HG02623 (cell line): ENCODE results near the gene FFAR1.
"Not testable (repeated sequence)": the region's sequence is repeated elsewhere in the genome, so short reads cannot be mapped to it uniquely, and the experiment has no call there.

Experiments
- ATAC-seq: cut with Tn5 transposase; IDR thresholded peaks from one replicate; pipeline ENCODE4 v1.9.1; 2021; ENCODE audit warnings: moderate library complexity; ENCODE audit not compliant: unreplicated experiment

The FFAR1 gene

GRCh38 chr19:35341006-35341405 lies 6.7 kb upstream of the FFAR1 start:
- ATAC-seq: no peak

GRCh38 chr19:35341565-35342225 lies 6.0 kb upstream of the FFAR1 start:
- ATAC-seq: no peak

GRCh38 chr19:35342430-35342829 lies 5.3 kb upstream of the FFAR1 start:
- ATAC-seq: no peak

GRCh38 chr19:35344511-35345031 lies 3.1 kb upstream of the FFAR1 start:
- ATAC-seq: no peak

GRCh38 chr19:35345671-35346111 lies 2.0 kb upstream of the FFAR1 start:
- no peak for ATAC-seq

- no peak for ATAC-seq
These were observed 1.3 kb upstream of the FFAR1 start for GRCh38 chr19:35346193-35347052.

- ATAC-seq: no peak
These were observed 212 bp downstream of the FFAR1 start for GRCh38 chr19:35347930-35348298.

- ATAC-seq: no peak
These were observed 1.4 kb downstream of the FFAR1 start for GRCh38 chr19:35348911-35349611.

- no peak for ATAC-seq
These were observed 2.2 kb downstream of the FFAR1 start for GRCh38 chr19:35349614-35350521.

GRCh38 chr19:35350591-35350990 lies 2.9 kb downstream of the FFAR1 start:
- ATAC-seq: no peak

- no peak for ATAC-seq
These were observed 3.9 kb downstream of the FFAR1 start for GRCh38 chr19:35351411-35352176.

GRCh38 chr19:35352177-35352447 lies 4.4 kb downstream of the FFAR1 start:
- ATAC-seq: no peak

GRCh38 chr19:35352448-35353304 lies 5.0 kb downstream of the FFAR1 start:
- ATAC-seq: no peak

- ATAC-seq: no peak
These were observed 5.9 kb downstream of the FFAR1 start for GRCh38 chr19:35353635-35354034.

GRCh38 chr19:35354898-35355297 lies 7.2 kb downstream of the FFAR1 start:
- ATAC-seq: no peak

- ATAC-seq: no peak
These were observed 8.2 kb downstream of the FFAR1 start for GRCh38 chr19:35355791-35356460.

- ATAC-seq: no peak
These were observed 10.3 kb downstream of the FFAR1 start, which contains the start of gene FFAR3 for GRCh38 chr19:35357867-35358573. Gene FFAR3 (plus strand): TSS chr19:35358460. CDS start chr19:35358891, 431 bp downstream.

GRCh38 chr19:35358834-35359233 lies 11.1 kb downstream of the FFAR1 start:
- ATAC-seq: not testable (repeated sequence)
